LoVo (cell line): ENCODE results near the gene MRPL55.

Experiments used
- DNase-seq: peaks from one replicate; pipeline ENCODE4 v3.0.0-alpha.2; 2016; ENCODE audit warnings: low spot score

The MRPL55 gene

DNA sequence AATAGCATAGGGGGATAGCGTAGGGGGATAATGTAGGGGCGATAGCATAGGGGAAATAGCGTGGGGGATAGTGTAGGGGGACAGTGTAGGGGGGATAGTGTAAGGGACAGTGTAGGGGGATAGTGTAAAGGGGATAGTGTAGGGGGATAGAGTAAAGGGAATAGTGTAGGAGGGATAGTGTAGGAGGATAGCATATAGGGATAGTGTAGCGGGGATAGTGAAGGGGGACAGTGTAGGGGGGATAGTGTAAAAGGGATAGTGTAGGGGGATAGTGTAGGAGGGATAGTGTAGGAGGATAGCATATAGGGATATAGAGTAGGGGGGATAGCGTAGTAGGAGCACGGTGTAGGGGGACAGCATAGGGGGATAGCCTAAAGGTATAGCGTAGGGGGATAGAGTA is 40.7 kb downstream of the MRPL55 start:
- no peak for DNase-seq

GRCh38 chr1:228066891-228067654 is 42.0 kb downstream of the MRPL55 start:
- no peak for DNase-seq

DNA sequence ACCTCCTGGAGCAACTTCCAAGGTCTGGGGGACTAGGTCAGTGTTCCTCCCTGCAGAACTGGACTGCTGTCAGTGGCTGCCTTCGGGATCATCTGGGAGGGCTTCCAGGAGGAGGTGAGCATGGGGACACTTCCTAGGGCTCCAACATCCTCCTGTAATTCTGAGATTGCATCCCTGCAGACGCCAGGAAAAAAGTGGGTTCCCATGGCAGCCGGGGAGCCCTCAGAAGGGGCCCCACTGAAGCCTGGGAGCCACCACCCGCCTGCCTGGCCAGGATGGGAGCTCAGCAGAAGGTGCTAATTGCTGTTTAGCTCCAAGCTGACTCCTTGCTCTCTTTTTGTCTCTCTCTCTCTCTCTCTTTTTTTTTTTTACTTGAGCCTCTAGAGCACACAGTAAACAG is 42.7 kb downstream of the MRPL55 start:
- no peak for DNase-seq

GRCh38 chr1:228065543-228066347 is 43.4 kb downstream of the MRPL55 start:
- no peak for DNase-seq

DNA sequence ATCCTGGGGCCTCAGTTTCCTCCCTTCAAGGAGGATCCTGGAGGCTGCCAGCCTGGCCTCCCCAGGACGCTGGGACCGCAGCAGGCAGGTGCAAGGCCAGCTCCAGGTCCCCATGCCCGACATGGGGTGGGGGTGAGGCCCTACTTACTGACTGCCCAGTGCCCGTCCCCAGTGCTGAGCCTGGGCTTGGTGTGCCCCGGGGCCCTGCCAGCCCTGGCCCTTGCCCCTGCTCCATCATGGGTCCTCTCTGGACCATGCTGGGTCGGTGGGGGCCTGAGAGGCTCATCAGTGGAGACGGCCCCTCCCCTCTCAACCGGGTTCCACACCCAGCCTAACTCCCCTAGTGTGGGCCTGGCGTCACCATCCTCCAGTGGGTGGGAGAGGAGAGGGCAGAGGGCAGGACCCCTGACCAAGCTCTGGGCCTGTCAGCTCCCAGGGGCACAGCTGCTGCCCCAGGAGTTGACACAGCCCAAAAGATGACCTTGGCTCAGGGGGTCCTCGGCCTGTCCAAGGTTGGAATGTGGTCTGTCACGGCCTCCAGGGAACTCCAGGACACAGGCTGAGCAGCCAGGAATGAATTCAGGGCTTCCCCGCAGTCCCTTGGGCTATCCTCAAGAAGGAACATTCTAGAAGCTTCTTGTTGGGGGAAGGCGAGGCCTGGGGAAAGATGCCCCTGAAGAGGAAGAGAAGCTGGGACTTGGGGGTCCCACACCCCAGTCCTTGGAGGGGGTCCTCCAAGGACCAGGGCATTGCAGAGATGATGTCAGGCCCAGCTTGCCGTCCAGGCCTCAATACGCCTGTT is 44.2 kb downstream of the MRPL55 start:
- DNase-seq: no peak

DNA sequence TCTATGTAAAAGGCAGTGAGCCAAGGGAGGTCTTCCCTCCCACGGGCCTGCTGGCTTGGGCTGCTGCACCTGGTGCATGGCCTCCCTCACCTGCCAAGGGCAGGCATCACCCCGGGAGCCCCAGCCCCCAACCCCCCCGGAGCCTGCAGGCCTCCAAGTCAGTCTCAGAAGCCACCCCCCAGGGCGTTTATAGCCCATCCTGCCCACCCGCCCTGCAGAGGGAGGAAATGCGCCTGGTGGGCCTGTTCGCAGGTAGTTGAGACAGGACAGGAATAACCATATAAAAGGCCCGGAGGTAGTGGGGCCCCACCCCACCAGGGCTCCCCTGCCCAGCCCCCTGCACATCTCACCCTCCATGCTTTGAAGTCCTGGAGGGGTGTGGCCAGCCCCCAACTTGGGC is 44.8 kb downstream of the MRPL55 start:
- DNase-seq: no peak

GRCh38 chr1:228063251-228064191 is 45.6 kb downstream of the MRPL55 start:
- no peak for DNase-seq

DNA sequence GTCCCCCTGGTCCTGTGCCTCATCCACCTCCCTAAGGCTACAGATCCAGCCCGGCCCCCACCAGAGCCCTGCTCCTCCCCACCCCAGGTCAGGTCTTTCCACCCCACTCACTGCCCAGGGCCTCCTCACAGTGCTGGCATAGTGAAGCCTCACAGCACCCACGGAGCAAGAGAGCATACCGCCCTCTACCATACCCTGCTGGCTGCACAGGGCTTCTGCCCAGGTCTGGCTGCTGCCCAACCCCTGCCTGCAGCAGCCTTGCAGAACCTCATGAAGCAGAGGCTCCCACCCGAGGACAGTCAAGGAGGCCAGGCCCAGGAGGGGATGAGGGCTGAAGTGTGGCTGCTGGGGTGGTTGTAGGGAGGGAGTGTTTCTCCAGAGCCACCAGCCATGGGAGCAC is 46.3 kb downstream of the MRPL55 start:
- no peak for DNase-seq

DNA sequence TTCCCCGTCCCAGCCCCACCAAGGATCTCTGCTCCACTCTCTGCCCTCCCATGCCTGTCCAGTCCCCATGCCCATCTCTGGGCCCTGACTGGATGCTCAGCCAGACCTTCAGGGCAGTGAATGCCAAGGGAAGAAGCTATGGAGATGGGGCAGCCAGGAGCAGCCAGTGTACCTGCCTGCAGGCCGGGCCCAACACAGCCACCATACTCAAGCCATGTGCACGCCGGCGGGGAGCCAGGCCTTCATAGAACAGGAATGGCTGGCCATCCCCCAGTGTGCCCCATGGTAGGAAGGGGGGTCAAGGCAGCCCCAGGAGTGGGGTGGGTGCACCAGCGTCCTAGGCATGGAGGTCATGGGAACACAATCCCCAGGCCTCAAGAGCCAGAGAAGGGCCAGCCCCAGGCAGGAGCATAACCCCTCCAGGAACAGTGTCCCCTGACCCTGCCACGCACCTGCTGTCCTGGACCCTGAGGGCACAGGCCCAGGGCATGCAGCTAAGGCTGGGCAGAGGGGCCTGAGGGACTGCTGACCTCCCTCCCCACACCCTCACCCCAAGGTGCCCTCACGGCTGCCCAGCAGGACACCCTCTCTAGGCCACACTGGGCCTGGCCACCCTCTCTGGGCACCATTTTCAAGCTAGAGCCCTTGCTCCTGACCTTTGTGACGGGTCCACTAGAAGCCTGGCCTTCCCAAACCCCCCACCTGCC is 46.9 kb downstream of the MRPL55 start:
- no peak for DNase-seq

- no peak for DNase-seq
Observed at GRCh38 chr1:228061411-228062084, 47.6 kb downstream of the MRPL55 start.

GRCh38 chr1:228060458-228061190 is 48.5 kb downstream of the MRPL55 start:
- DNase-seq: no peak

GRCh38 chr1:228059634-228060457 is 49.3 kb downstream of the MRPL55 start:
- DNase-seq: peak; percentile 81

DNA sequence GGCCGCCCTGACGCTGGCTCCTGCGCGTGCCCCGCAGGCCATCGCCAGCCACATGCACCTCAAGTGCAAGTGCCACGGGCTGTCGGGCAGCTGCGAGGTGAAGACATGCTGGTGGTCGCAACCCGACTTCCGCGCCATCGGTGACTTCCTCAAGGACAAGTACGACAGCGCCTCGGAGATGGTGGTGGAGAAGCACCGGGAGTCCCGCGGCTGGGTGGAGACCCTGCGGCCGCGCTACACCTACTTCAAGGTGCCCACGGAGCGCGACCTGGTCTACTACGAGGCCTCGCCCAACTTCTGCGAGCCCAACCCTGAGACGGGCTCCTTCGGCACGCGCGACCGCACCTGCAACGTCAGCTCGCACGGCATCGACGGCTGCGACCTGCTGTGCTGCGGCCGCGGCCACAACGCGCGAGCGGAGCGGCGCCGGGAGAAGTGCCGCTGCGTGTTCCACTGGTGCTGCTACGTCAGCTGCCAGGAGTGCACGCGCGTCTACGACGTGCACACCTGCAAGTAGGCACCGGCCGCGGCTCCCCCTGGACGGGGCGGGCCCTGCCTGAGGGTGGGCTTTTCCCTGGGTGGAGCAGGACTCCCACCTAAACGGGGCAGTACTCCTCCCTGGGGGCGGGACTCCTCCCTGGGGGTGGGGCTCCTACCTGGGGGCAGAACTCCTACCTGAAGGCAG is 50.0 kb downstream of the MRPL55 start:
- no peak for DNase-seq

GRCh38 chr1:228058172-228058948 is 50.7 kb downstream of the MRPL55 start:
- DNase-seq: no peak
